A673 (cell line): ENCODE measurements around the gene FAM89B. TPM values are rescaled to one million over a fixed set of nuclear protein-coding genes. Genes with fewer than 3 reads are reported as not detected.

Experiments
- BruUV-seq: library from RNA; stranded (reverse); fragments of 400-500 nt; replicated peaks from 2 replicates; lab custom pipeline; 2021; lab: Mats Ljungman, UMichigan
- CTCF ChIA-PET: fragments of 300-600 bp; sonication (Branson Sonifier 250); formaldehyde crosslinking; loops from one replicate; lab custom pipeline; 2022; ENCODE audit warnings: antibody characterized with exemption; lab: Charles Lee
- POLR2A ChIA-PET: fragments of 300-600 bp; sonication (Branson Sonifier 250); formaldehyde crosslinking; loops from one replicate; lab custom pipeline; 2022; ENCODE audit warnings: antibody characterized with exemption; ENCODE audit not compliant: low non-redundant PET; lab: Charles Lee
- DNase-seq: peaks from one replicate; pipeline ENCODE4 v3.0.0-alpha.2; 2015; ENCODE audit warnings: low spot score
- H3K27ac ChIP-seq: fragments of 200-600 bp; sonication (generic); 2 replicates; pipeline ENCODE4 v1.5.1; 2016; ENCODE audit warnings: mixed run types, low read depth, mild to moderate bottlenecking, mixed read lengths, antibody characterized with exemption, low read length; ENCODE audit not compliant: poor library complexity, severe bottlenecking
- H3K27me3 ChIP-seq: fragments of 200-600 bp; sonication (generic); replicated peaks from 2 replicates; pipeline ENCODE4 v1.6.1; 2017; ENCODE audit warnings: mixed run types, low read depth, mild to moderate bottlenecking, mixed read lengths, antibody characterized with exemption, low read length; ENCODE audit not compliant: insufficient read depth, poor library complexity
- H3K36me3 ChIP-seq: fragments of 200-600 bp; sonication (generic); 2 replicates; pipeline ENCODE4 v1.6.1; 2016; ENCODE audit warnings: mixed run types, mild to moderate bottlenecking, mixed read lengths, antibody characterized with exemption, low read length; ENCODE audit not compliant: insufficient read depth, poor library complexity, severe bottlenecking
- H3K4me1 ChIP-seq: fragments of 200-600 bp; sonication (generic); 2 replicates; pipeline ENCODE4 v1.6.1; 2017; ENCODE audit warnings: mixed run types, mild to moderate bottlenecking, mixed read lengths, antibody characterized with exemption, low read length; ENCODE audit not compliant: insufficient read depth, poor library complexity, severe bottlenecking
- H3K4me3 ChIP-seq: fragments of 200-600 bp; sonication (generic); 2 replicates; pipeline ENCODE4 v1.5.1; 2016; ENCODE audit warnings: low read depth, mixed run types, mild to moderate bottlenecking, mixed read lengths, low read length; ENCODE audit not compliant: poor library complexity, severe bottlenecking
- H3K9me3 ChIP-seq: fragments of 200-600 bp; sonication (generic); 2 replicates; pipeline ENCODE4 v1.6.1; 2016; ENCODE audit warnings: mixed run types, low read depth, mild to moderate bottlenecking, mixed read lengths, antibody characterized with exemption, low read length; ENCODE audit not compliant: poor library complexity, severe bottlenecking
- EZH2 ChIP-seq: fragments of 200-600 bp; sonication (generic); IDR thresholded peaks from 2 replicates; pipeline ENCODE4 v1.6.1; 2017; ENCODE audit warnings: borderline replicate concordance, low read depth, mild to moderate bottlenecking, mixed read lengths, antibody characterized with exemption, low read length; ENCODE audit not compliant: poor library complexity, severe bottlenecking
- intact Hi-C: fragments of 100-400 bp; cut with micrococcal nuclease; formaldehyde crosslinking; loops from one replicate; pipeline ENCODE4 v1.10.0; 2022; ENCODE audit not compliant: unreplicated experiment
- total RNA-seq: library from RNA; stranded (reverse); gene quantifications from 2 replicates; pipeline ENCODE4 v1.2.3, GENCODE V29; 2021
- TF ChIP-seq, protein P1 (sequence below): fragments of 300-800, 200-600 bp; sonication (generic); conservative IDR thresholded peaks from 2 replicates; pipeline ENCODE4 v1.5.1; 2017; ENCODE audit warnings: low read depth, mild to moderate bottlenecking, antibody characterized with exemption, low read length, moderate library complexity, mixed read lengths

Gene FAM89B
- total RNA-seq, 1 experiment from 2014 or later = 88.3 TPM

DNA sequence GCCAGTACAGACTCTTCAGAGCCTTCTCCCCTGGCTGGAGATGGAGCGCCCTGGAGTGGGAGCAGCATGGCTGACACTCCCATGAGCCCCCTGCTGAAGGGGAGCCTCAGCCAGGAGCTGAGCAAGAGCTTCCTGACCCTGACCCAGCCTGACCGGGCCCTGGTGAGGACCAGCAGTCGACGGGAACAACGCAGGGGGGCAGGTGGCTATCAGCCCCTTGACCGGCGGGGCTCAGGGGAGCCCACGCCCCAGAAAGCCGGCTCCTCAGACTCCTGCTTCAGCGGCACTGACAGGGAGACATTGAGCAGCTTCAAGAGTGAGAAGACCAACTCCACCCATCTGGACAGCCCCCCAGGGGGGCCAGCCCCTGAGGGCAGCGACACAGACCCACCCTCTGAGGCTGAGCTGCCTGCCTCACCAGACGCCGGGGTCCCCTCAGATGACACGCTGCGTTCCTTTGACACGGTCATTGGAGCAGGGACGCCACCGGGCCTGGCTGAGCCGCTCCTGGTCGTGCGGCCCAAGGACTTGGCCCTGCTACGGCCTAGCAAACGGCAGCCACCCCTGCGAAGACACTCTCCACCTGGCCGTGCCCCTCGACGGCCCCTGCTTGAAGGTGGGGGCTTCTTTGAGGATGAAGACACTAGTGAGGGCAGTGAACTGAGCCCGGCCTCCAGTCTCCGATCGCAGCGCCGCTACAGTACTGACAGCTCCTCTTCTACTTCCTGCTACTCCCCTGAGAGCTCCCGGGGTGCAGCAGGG is 45.8 kb downstream of the FAM89B start:
- TF ChIP-seq EZH2 = no peak
- TF ChIP-seq, protein P1, sequence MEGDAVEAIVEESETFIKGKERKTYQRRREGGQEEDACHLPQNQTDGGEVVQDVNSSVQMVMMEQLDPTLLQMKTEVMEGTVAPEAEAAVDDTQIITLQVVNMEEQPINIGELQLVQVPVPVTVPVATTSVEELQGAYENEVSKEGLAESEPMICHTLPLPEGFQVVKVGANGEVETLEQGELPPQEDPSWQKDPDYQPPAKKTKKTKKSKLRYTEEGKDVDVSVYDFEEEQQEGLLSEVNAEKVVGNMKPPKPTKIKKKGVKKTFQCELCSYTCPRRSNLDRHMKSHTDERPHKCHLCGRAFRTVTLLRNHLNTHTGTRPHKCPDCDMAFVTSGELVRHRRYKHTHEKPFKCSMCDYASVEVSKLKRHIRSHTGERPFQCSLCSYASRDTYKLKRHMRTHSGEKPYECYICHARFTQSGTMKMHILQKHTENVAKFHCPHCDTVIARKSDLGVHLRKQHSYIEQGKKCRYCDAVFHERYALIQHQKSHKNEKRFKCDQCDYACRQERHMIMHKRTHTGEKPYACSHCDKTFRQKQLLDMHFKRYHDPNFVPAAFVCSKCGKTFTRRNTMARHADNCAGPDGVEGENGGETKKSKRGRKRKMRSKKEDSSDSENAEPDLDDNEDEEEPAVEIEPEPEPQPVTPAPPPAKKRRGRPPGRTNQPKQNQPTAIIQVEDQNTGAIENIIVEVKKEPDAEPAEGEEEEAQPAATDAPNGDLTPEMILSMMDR = no peak
- Histone ChIP-seq H3K27ac (no peak overlapping the region), H3K27me3 (no peaks in the 10 kb centered on the region), H3K4me3 (no peak overlapping the region), H3K36me3 (peaks cover 38% of the 10 kb centered on the region), H3K4me1 (peaks cover 10% of the 10 kb centered on the region), H3K9me3 (no peaks in the 10 kb centered on the region)
- ChIA-PET POLR2A (no interaction called here), CTCF (no interaction called here)
- no peak for DNase-seq
- no TSS peak for BruUV-seq
- intact Hi-C loops = no loop called here

DNA sequence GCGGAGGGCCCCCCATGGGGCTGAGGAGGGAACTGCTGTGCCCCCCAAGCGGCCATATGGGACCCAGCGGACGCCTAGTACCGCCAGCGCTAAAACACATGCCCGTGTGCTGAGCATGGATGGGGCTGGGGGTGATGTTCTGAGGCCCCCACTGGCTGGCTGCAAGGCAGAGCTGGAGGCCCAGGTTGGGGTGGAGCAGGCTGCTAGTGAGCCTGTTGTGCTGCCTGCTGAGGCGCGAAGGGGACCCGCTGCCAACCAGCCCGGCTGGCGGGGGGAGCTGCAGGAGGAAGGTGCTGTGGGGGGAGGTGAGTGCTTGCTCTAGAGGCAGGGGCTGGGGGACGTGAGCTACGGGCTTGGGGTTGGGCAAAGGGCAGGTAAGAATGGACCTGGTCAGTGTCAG is 46.4 kb downstream of the FAM89B start:
- TF ChIP-seq, protein P1 = no peak
- no peak for TF ChIP-seq EZH2
- H3K36me3 ChIP-seq = peaks cover 42% of the 10 kb centered on the region
- no TSS peak for BruUV-seq
- peaks cover 7% of the 10 kb centered on the region for H3K4me1 ChIP-seq
- ChIA-PET POLR2A (no interaction called here), CTCF (no interaction called here)
- H3K9me3 ChIP-seq = no peaks in the 10 kb centered on the region
- no peak overlapping the region for H3K27ac ChIP-seq
- no peaks in the 10 kb centered on the region for H3K27me3 ChIP-seq
- no peak overlapping the region for H3K4me3 ChIP-seq
- intact Hi-C loops = no loop called here
- DNase-seq = no peak

DNA sequence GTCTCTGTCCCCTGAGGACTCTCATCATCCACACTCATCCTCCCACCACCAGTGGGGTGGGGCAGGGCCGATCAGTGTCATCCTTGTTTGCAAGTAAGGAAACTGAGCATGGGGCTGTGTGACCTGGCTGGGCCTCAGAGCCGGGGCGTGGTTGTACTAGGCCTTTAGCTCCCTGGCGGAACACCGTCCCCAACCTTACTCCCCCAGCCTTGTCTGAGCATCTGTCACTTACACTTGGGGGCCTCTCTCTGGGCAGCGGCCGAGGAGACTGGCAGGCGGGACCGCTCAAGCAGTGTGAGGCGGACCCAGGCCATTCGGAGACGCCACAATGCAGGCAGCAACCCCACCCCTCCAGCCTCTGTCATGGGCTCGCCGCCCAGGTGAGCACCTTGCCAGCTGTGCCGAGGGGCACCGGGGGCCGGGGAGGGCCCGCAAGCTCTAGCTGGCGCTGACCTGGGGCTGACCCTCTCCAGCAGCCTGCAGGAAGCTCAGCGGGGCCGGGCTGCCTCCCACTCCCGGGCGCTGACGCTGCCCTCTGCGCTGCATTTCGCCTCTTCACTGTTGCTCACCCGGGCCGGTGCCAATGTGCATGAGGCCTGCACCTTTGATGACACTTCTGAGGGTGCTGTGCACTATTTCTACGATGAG is 47.1 kb downstream of the FAM89B start:
- CTCF ChIA-PET = no interaction called here

More for the DNA sequence above, 47.1 kb downstream of the FAM89B start:
- BruUV-seq = no TSS peak
- TF ChIP-seq, protein P1 = no peak
- TF ChIP-seq EZH2 = no peak
- H3K9me3 ChIP-seq = no peaks in the 10 kb centered on the region
- DNase-seq = no peak
- H3K27ac ChIP-seq = no peak overlapping the region
- peaks cover 7% of the 10 kb centered on the region for H3K4me1 ChIP-seq
- intact Hi-C loops = no loop called here
- H3K36me3 ChIP-seq = peaks cover 44% of the 10 kb centered on the region
- POLR2A ChIA-PET = no interaction called here
- H3K4me3 ChIP-seq = no peak overlapping the region
- no peaks in the 10 kb centered on the region for H3K27me3 ChIP-seq
